Measurements from ENCODE around the gene FKBP10. TPM values are rescaled to one million over a fixed set of nuclear protein-coding genes. Genes with fewer than 3 reads are reported as not detected.

The FKBP10 gene, protein sequence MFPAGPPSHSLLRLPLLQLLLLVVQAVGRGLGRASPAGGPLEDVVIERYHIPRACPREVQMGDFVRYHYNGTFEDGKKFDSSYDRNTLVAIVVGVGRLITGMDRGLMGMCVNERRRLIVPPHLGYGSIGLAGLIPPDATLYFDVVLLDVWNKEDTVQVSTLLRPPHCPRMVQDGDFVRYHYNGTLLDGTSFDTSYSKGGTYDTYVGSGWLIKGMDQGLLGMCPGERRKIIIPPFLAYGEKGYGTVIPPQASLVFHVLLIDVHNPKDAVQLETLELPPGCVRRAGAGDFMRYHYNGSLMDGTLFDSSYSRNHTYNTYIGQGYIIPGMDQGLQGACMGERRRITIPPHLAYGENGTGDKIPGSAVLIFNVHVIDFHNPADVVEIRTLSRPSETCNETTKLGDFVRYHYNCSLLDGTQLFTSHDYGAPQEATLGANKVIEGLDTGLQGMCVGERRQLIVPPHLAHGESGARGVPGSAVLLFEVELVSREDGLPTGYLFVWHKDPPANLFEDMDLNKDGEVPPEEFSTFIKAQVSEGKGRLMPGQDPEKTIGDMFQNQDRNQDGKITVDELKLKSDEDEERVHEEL
- total RNA-seq (2014; rRNA removed; shearing (Covaris generic); ENCODE audit: low replicate concordance) = 0.54 and 1.9 TPM in 2 replicates

DNA sequence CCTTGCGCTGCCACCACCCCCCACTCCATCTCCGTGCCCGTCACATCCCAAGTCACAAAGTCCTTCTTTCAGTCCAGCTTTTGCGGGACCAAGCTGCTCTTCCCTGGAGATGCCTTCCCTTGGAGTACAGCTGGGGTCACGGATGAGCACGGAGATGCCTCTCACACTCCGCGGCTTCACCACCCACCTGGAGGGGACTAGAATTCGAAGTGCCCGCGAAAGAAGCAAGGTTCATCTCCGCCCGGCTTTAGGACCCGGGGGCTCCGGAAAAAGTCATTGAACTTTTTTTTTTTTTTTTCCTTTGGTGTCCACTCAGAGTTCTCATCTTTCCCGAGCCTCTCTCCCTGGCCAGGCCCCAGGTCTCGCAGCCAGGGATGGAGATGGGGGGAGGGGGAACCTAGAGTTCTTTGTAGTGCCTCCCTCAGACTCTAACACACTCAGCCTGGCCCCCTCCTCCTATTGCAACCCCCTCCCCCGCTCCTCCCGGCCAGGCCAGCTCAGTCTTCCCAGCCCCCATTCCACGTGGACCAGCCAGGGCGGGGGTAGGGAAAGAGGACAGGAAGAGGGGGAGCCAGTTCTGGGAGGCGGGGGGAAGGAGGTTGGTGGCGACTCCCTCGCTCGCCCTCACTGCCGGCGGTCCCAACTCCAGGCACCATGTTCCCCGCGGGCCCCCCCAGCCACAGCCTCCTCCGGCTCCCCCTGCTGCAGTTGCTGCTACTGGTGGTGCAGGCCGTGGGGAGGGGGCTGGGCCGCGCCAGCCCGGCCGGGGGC lies at the start of gene FKBP10:
FKBP10 (plus strand) TSS at position 624 of the 771 bp plus-strand sequence; CDS start at position 655, 31 bp downstream.
- Histone ChIP-seq H3K9me3 (ENCODE audit: low read length) (no peaks in the 10 kb centered on the region), H3K36me3 (ENCODE audit: insufficient read depth, low read length) (no peaks in the 10 kb centered on the region), H3K79me2 (ENCODE audit: low read length) (no peaks in the 10 kb centered on the region), H3K4me2 (ENCODE audit: low read depth, low read length, poor library complexity, severe bottlenecking) (peak within 1 kb of the TSS; percentile 71), H3K9me2 (replicated peaks; ENCODE audit: insufficient read depth, low read length) (no peaks in the 10 kb centered on the region), H3K9ac (ENCODE audit: low read length) (peak within 1 kb of the TSS; percentile 41), H3K4me3 (ENCODE audit: low read length) (peak within 1 kb of the TSS; percentile 47; the same call in 1 of the 2 replicates), H4K20me1 (ENCODE audit: insufficient read depth, low read depth, low read length) (no peaks in the 10 kb centered on the region), H2AFZ (ENCODE audit: low read length) (peak within 1 kb of the TSS; percentile 60; the same call in 1 of the 2 replicates), H3K27ac (ENCODE audit: low read length) (no peak within 1 kb of the TSS), H3K27me3 (ENCODE audit: low read length) (no peaks in the 10 kb centered on the region), H3K4me1 (ENCODE audit: low read length) (peaks cover 12% of the 10 kb centered on the region)
- DNase-seq = peak; percentile 67

DNA sequence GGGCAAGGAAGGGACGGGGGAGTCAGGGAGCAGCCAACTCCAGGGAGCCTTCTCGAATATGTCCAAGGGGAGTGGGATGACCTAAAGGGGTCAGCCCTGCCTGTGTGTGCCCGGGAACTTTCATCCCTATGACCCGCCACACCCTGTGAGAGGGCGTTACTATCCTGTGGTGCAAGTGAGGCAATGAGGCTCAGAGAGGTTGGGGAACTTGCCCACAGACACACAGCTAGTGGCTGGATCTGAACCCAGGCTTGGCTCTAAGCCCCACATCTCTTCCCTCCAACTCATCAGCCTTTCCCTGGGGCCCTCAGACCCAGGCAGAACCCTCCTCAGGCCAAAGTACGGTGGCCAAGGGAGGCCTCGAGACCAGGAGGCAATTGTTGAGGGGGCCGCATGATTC lies 49.5 kb upstream of the FKBP10 start:
- H3K36me3 ChIP-seq (ENCODE audit: insufficient read depth, low read length) = peaks cover 21% of the 10 kb centered on the region
- H3K4me3 ChIP-seq (ENCODE audit: low read length) = no peak overlapping the region
- H3K27ac ChIP-seq (ENCODE audit: low read length) = no peak overlapping the region
- no peaks in the 10 kb centered on the region for H3K79me2 ChIP-seq (ENCODE audit: low read length)
- DNase-seq = no peak
- H2AFZ ChIP-seq (ENCODE audit: low read length) = no peak overlapping the region
- no peaks in the 10 kb centered on the region for H3K27me3 ChIP-seq (ENCODE audit: low read length)
- H3K9ac ChIP-seq (ENCODE audit: low read length) = no peak overlapping the region
- H3K9me2 ChIP-seq (replicated peaks; ENCODE audit: insufficient read depth, low read length) = no peaks in the 10 kb centered on the region
- H4K20me1 ChIP-seq (ENCODE audit: insufficient read depth, low read depth, low read length) = no peaks in the 10 kb centered on the region
- H3K4me2 ChIP-seq (ENCODE audit: low read depth, low read length, poor library complexity, severe bottlenecking) = no peak overlapping the region
- H3K9me3 ChIP-seq (ENCODE audit: low read length) = no peaks in the 10 kb centered on the region
- peaks cover 2% of the 10 kb centered on the region; the same call in 1 of the 2 replicates for H3K4me1 ChIP-seq (ENCODE audit: low read length)

DNA sequence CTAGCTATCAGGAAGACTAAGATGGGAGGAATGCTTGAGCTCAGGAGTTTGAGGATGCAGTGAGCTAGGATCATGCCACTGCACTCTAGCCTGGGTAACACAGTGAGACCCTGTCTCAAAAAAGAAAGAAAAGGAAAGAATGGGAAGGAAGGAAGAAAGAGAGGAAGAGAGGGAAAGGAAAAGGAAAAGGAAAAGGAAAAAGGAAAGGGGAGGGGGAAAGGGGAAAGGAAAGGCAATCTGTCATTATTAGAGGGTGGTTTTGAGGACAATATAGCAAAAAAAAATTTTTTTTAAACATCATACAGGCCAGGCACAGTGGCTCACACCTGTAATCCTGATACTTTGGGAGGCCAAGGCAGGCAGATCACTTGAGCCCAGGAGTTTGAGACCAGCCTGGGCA lies 46.7 kb upstream of the FKBP10 start:
- no peaks in the 10 kb centered on the region for H3K27me3 ChIP-seq (ENCODE audit: low read length)
- H3K27ac ChIP-seq (ENCODE audit: low read length) = no peak overlapping the region
- peaks cover 21% of the 10 kb centered on the region for H3K36me3 ChIP-seq (ENCODE audit: insufficient read depth, low read length)
- peaks cover 15% of the 10 kb centered on the region for H3K79me2 ChIP-seq (ENCODE audit: low read length)
- H3K9ac ChIP-seq (ENCODE audit: low read length) = no peak overlapping the region
- H2AFZ ChIP-seq (ENCODE audit: low read length) = no peak overlapping the region
- no peak overlapping the region for H3K4me3 ChIP-seq (ENCODE audit: low read length)
- peaks cover 12% of the 10 kb centered on the region for H3K4me1 ChIP-seq (ENCODE audit: low read length)
- no peaks in the 10 kb centered on the region for H3K9me3 ChIP-seq (ENCODE audit: low read length)
- no peaks in the 10 kb centered on the region for H3K9me2 ChIP-seq (replicated peaks; ENCODE audit: insufficient read depth, low read length)
- no peak overlapping the region for H3K4me2 ChIP-seq (ENCODE audit: low read depth, low read length, poor library complexity, severe bottlenecking)
- no peaks in the 10 kb centered on the region for H4K20me1 ChIP-seq (ENCODE audit: insufficient read depth, low read depth, low read length)
- DNase-seq = no peak

DNA sequence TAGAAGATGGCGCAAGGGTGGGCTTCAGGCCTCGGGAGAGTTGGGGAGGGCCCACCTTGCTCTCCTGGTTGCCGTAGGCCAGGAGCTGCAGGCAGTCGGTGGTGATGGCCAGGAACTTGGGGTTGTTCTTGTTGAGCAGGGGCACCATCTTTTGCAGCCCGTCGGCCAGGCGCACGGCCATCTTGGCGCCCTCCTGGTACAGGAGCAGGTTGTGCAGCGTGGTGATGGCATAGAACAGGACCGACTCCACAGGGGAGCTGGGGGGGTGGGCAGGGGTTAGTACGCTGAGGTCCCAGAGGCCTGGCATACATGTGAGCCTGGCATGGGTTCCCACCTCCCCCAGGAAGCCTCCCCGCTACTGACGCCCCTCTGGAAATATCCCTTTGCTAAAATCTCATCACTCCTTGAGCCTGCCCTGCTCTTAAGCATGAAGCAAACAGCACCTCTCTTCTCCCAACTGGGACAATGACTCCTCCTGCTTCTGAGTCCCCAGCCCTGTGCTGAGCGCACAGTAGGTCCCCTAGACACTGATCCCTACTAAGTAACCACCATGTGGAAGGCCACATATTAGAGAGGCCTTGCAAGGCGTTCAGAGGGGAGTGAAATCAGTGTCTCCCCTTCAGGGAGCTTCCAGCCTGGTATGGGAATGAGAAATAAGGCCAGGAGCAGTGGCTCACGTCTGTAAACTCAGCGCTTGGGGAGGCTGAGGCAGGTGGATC lies 45.3 kb upstream of the FKBP10 start:
- H4K20me1 ChIP-seq (ENCODE audit: insufficient read depth, low read depth, low read length) = no peaks in the 10 kb centered on the region
- no peak overlapping the region for H3K4me3 ChIP-seq (ENCODE audit: low read length)
- peaks cover 23% of the 10 kb centered on the region for H3K79me2 ChIP-seq (ENCODE audit: low read length)
- H2AFZ ChIP-seq (ENCODE audit: low read length) = no peak overlapping the region
- no peak overlapping the region for H3K9ac ChIP-seq (ENCODE audit: low read length)
- no peaks in the 10 kb centered on the region for H3K9me2 ChIP-seq (replicated peaks; ENCODE audit: insufficient read depth, low read length)
- H3K36me3 ChIP-seq (ENCODE audit: insufficient read depth, low read length) = peaks cover 19% of the 10 kb centered on the region
- H3K4me2 ChIP-seq (ENCODE audit: low read depth, low read length, poor library complexity, severe bottlenecking) = no peak overlapping the region
- no peaks in the 10 kb centered on the region for H3K27me3 ChIP-seq (ENCODE audit: low read length)
- no peak overlapping the region for H3K27ac ChIP-seq (ENCODE audit: low read length)
- no peak for DNase-seq
- no peaks in the 10 kb centered on the region for H3K9me3 ChIP-seq (ENCODE audit: low read length)
- H3K4me1 ChIP-seq (ENCODE audit: low read length) = peaks cover 19% of the 10 kb centered on the region

DNA sequence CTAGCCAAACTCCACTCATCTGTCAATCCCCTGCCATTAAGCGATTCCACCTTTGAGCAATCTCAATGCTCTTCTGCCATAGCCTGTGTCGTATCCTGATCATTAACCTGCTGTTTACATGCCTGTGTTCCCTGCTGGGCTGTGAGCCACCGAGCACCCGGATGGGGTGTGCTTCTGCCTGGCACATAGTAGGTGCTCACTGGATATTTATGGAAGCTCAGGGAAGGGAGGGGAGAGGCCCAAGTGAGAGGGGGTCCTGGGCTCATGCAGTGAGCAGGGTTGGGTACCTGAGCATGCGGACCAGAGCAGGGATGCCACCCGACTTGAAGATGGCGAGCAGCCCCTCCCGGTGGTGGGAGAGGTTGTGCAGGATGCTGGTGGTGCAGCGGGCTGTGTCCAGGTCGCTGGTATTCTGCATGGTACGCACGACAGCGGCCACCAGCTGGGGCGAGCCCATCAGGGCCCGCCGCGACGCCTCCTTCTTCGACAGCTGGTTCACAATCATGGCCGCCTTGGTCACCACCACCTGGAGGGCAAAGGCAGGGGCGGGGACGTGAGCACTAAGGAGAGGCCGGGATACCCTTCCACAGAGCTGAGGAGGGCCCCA lies 44.0 kb upstream of the FKBP10 start:
- H3K9ac ChIP-seq (ENCODE audit: low read length) = no peak overlapping the region
- no peaks in the 10 kb centered on the region for H3K9me3 ChIP-seq (ENCODE audit: low read length)
- no peak overlapping the region for H3K27ac ChIP-seq (ENCODE audit: low read length)
- H4K20me1 ChIP-seq (ENCODE audit: insufficient read depth, low read depth, low read length) = no peaks in the 10 kb centered on the region
- H3K4me2 ChIP-seq (ENCODE audit: low read depth, low read length, poor library complexity, severe bottlenecking) = no peak overlapping the region
- peaks cover 12% of the 10 kb centered on the region for H3K36me3 ChIP-seq (ENCODE audit: insufficient read depth, low read length)
- H3K9me2 ChIP-seq (replicated peaks; ENCODE audit: insufficient read depth, low read length) = no peaks in the 10 kb centered on the region
- no peak for DNase-seq
- no peaks in the 10 kb centered on the region for H3K27me3 ChIP-seq (ENCODE audit: low read length)
- H3K4me3 ChIP-seq (ENCODE audit: low read length) = no peak overlapping the region
- no peak overlapping the region for H2AFZ ChIP-seq (ENCODE audit: low read length)
- peaks cover 23% of the 10 kb centered on the region for H3K79me2 ChIP-seq (ENCODE audit: low read length)
- H3K4me1 ChIP-seq (ENCODE audit: low read length) = peaks cover 19% of the 10 kb centered on the region

DNA sequence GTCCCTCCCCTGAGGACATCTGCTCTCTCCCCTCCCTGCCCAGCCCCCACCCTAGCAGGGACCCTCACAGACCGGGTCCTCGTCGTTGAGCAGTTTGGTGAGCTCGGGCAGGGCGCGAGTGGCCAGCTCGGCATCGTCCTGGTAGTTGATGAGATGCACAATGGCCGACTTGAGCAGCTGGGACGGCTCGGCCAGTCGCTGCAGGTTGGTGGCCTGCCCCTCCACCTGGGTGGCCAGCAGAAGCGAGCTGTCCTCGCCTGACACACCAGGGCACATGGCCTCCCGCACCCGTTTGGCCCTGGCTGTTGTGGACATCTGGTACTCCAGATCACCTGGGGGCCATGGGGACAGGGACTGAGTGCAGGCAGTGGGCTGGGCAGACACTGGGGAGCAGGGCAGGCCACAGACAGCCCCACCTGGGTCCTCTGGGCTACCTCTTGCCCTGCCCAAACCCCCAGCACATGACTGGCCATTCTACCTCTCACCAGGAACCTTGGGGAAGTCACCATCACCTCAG lies 43.4 kb upstream of the FKBP10 start:
- no peak overlapping the region for H3K27ac ChIP-seq (ENCODE audit: low read length)
- no peaks in the 10 kb centered on the region for H3K9me2 ChIP-seq (replicated peaks; ENCODE audit: insufficient read depth, low read length)
- H3K4me1 ChIP-seq (ENCODE audit: low read length) = peaks cover 19% of the 10 kb centered on the region
- no peaks in the 10 kb centered on the region for H4K20me1 ChIP-seq (ENCODE audit: insufficient read depth, low read depth, low read length)
- no peak overlapping the region for H3K4me3 ChIP-seq (ENCODE audit: low read length)
- DNase-seq = no peak
- H3K79me2 ChIP-seq (ENCODE audit: low read length) = peaks cover 23% of the 10 kb centered on the region
- peaks cover 12% of the 10 kb centered on the region for H3K36me3 ChIP-seq (ENCODE audit: insufficient read depth, low read length)
- no peak overlapping the region for H2AFZ ChIP-seq (ENCODE audit: low read length)
- no peak overlapping the region for H3K9ac ChIP-seq (ENCODE audit: low read length)
- no peaks in the 10 kb centered on the region for H3K27me3 ChIP-seq (ENCODE audit: low read length)
- H3K4me2 ChIP-seq (ENCODE audit: low read depth, low read length, poor library complexity, severe bottlenecking) = no peak overlapping the region
- no peaks in the 10 kb centered on the region for H3K9me3 ChIP-seq (ENCODE audit: low read length)

DNA sequence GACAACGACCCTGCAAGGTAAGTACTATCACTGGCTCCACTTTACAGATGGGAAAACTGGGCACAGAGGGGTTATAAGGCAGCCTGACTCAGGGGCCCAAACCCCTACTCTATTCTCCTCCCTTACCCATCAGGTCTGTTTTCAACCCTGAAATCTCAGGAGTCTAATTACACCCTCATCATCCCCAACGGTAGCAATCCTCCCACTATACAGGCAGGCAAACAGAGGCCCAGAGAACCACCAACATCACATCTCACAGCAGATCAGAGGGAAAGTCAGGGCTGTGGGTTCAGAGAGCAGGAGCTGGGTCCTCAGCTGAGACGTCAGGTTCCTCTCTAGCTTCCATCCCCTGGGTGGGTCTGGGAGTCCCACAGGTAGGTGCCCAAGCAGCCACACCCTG lies 42.8 kb upstream of the FKBP10 start:
- no peak overlapping the region for H3K27ac ChIP-seq (ENCODE audit: low read length)
- peak overlapping the region; percentile 97 for H3K4me2 ChIP-seq (ENCODE audit: low read depth, low read length, poor library complexity, severe bottlenecking)
- H4K20me1 ChIP-seq (ENCODE audit: insufficient read depth, low read depth, low read length) = no peaks in the 10 kb centered on the region
- H3K9ac ChIP-seq (ENCODE audit: low read length) = peak overlapping the region; percentile 92
- no peak overlapping the region for H2AFZ ChIP-seq (ENCODE audit: low read length)
- no peak for DNase-seq
- peaks cover 23% of the 10 kb centered on the region for H3K79me2 ChIP-seq (ENCODE audit: low read length)
- no peaks in the 10 kb centered on the region for H3K27me3 ChIP-seq (ENCODE audit: low read length)
- peaks cover 19% of the 10 kb centered on the region for H3K4me1 ChIP-seq (ENCODE audit: low read length)
- H3K9me2 ChIP-seq (replicated peaks; ENCODE audit: insufficient read depth, low read length) = no peaks in the 10 kb centered on the region
- peak overlapping the region; percentile 90; the same call in 1 of the 2 replicates for H3K4me3 ChIP-seq (ENCODE audit: low read length)
- H3K9me3 ChIP-seq (ENCODE audit: low read length) = no peaks in the 10 kb centered on the region
- peaks cover 12% of the 10 kb centered on the region for H3K36me3 ChIP-seq (ENCODE audit: insufficient read depth, low read length)

All from Karpas-422 (cell line).